Measurements from ENCODE around the gene GDPD5.

The GDPD5 gene

DNA sequence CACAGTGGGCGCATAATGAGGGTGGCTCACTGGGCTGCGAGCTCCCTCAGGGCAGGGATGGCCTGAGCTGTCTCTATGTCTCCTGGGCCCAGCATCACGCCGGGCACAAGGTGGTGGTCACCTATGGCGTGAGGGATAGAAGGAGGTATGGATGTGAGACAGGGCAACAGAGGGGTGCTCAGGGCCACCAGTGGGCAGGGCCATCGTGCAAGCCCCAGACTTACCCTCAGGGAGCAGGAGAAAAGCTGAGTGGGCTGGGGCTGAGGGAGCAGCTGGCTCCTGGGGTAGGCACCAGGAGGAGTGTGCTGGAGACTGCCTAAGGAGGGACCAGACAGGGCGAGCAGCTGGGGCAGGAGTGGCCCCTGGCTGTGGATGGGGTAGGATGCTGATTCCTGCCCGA is 58.4 kb downstream of the GDPD5 start:
- Histone ChIP-seq H3K4me3 (ENCODE audit: low read length in 2 of 2) (no peak overlapping the region), H3K27me3 (ENCODE audit: control insufficient read depth in 1 of 2, insufficient read depth in 2 of 2, low read length in 2 of 2) (no peaks in the 10 kb centered on the region), H3K4me1 (ENCODE audit: control insufficient read depth, insufficient read depth, low read length) (peaks cover 12% of the 10 kb centered on the region), H3K9me3 (ENCODE audit: control insufficient read depth in 2 of 2, low read length in 2 of 2) (no peaks in the 10 kb centered on the region), H3K9ac (ENCODE audit: low read length in 2 of 2) (no peak overlapping the region), H3K27ac (ENCODE audit: low read length) (no peak overlapping the region), H3K36me3 (ENCODE audit: control insufficient read depth in 2 of 2, insufficient read depth in 2 of 2, low read length in 2 of 2) (no peaks in the 10 kb centered on the region)

DNA sequence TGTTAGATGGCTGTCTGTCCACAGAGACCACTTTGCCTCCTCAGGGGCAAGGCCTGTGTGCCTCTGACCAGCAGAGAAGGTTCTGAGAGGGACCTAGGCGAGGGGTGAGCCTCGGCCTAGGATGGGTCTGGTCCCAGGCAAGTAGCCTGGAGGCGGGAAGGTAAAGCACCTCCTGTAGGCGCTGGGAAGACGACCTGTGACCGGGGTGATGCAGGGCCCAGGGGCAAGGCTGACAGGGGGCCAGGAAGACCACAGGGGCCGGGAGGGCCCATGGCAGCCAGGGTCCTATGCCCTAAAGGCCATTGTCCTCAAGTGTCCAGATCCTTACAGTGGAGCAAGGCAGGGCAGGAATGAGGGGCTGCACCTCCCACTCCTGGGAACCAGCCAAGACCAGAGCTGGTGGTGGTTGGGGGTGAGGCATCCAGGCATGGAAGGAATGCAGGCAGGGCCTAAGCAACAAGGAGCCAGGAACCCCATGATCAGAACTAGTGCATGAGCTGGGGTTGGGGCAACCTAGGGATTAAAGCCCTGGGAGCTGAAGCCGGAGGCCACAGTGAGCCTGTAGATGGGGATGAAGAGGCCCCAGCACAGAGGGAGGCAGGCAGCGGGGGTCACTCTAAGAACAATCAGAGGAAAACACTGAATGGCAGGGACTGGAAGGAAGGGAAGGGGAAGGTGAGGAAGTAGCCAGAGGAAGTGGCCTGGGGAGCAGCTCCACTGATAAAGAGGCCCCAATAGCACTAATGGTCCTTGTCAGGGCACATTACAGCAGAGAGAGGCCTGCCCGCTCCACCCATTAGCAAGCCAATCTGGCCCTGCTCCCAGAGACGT is 59.8 kb downstream of the GDPD5 start:
- Histone ChIP-seq H3K36me3 (ENCODE audit: control insufficient read depth in 2 of 2, insufficient read depth in 2 of 2, low read length in 2 of 2) (no peaks in the 10 kb centered on the region), H3K27ac (ENCODE audit: low read length) (no peak overlapping the region), H3K27me3 (ENCODE audit: control insufficient read depth in 1 of 2, insufficient read depth in 2 of 2, low read length in 2 of 2) (no peaks in the 10 kb centered on the region), H3K9me3 (ENCODE audit: control insufficient read depth in 2 of 2, low read length in 2 of 2) (no peaks in the 10 kb centered on the region), H3K9ac (ENCODE audit: low read length in 2 of 2) (no peak overlapping the region), H3K4me1 (ENCODE audit: control insufficient read depth, insufficient read depth, low read length) (peaks cover 12% of the 10 kb centered on the region), H3K4me3 (ENCODE audit: low read length in 2 of 2) (no peak overlapping the region)

DNA sequence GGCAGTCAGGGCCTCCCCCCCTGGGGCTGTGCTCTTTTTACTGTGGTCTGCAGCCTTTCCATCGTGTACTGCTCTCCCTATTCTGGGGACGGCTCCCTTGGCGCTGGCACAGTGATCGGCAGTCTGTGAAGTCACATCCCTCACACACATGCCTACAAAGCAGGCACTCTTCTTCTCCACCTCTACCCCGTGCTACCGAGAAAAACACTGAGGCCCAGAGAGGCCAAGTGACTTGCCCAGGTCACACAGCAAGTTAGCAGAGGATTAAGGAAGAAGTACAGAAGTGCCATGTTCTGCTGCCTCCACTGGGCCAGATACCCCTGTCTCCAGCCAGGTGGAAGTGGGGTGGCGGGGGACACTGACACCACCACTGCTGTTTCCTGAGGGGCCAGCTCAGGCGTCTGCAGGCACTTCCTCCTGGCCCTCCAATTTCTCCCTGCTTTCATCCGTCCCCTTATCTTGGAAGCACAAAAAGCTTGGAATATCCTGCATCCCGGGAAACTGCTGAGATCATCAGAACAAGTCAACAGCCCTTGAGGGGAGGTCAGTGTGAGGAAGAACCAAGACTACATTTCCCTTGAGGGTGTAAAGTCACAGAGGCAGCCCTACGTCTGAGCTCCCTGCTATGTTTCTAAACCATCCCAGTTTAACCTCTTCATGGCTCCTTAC is 62.5 kb downstream of the GDPD5 start:
- H3K4me3 ChIP-seq (ENCODE audit: low read length in 2 of 2): no peak overlapping the region
- no peaks in the 10 kb centered on the region for H3K36me3 ChIP-seq (ENCODE audit: control insufficient read depth in 2 of 2, insufficient read depth in 2 of 2, low read length in 2 of 2)
- H3K4me1 ChIP-seq (ENCODE audit: control insufficient read depth, insufficient read depth, low read length): peaks cover 5% of the 10 kb centered on the region
- no peak overlapping the region for H3K27ac ChIP-seq (ENCODE audit: low read length)
- H3K9ac ChIP-seq (ENCODE audit: low read length in 2 of 2): no peak overlapping the region
- H3K9me3 ChIP-seq (ENCODE audit: control insufficient read depth in 2 of 2, low read length in 2 of 2): no peaks in the 10 kb centered on the region
- no peaks in the 10 kb centered on the region for H3K27me3 ChIP-seq (ENCODE audit: control insufficient read depth in 1 of 2, insufficient read depth in 2 of 2, low read length in 2 of 2)

DNA sequence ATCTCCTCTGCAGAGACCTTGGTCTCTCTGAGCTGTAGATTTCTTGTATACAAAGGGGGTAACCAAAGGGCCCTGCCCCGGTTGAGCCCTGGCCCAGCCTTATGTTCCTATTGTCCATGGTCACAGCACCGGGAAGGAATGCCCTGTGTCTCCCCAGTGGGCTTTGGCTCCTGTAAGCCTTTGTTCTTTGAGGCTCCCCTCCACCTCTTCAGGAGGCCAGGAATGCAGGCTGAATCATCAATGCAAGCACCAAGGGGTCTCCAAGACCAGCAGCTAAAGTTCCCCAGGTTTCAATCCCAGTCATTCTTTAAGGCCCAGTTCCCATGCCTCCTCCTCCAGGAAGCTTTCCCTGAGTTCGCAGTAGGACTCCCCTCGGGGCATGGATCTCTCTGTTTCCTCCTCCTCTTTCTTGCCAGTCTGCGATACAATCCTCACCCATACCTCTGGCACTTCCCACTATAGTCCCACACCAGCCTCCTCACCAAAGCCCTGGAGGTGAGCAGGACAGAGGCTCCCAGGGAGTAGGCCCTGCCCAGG is 63.6 kb downstream of the GDPD5 start:
- H3K4me1 ChIP-seq (ENCODE audit: control insufficient read depth, insufficient read depth, low read length): peaks cover 5% of the 10 kb centered on the region
- H3K9me3 ChIP-seq (ENCODE audit: control insufficient read depth in 2 of 2, low read length in 2 of 2): no peaks in the 10 kb centered on the region
- peaks cover 0 to 2% of the 10 kb centered on the region in 2 donors for H3K36me3 ChIP-seq (ENCODE audit: control insufficient read depth in 2 of 2, insufficient read depth in 2 of 2, low read length in 2 of 2)
- H3K4me3 ChIP-seq (ENCODE audit: low read length in 2 of 2): no peak overlapping the region
- no peaks in the 10 kb centered on the region for H3K27me3 ChIP-seq (ENCODE audit: control insufficient read depth in 1 of 2, insufficient read depth in 2 of 2, low read length in 2 of 2)
- no peak overlapping the region for H3K27ac ChIP-seq (ENCODE audit: low read length)
- H3K9ac ChIP-seq (ENCODE audit: low read length in 2 of 2): no peak overlapping the region

- Histone ChIP-seq H3K4me3 (ENCODE audit: low read length in 2 of 2) (no peak overlapping the region), H3K27ac (ENCODE audit: low read length) (no peak overlapping the region), H3K27me3 (ENCODE audit: control insufficient read depth in 1 of 2, insufficient read depth in 2 of 2, low read length in 2 of 2) (no peaks in the 10 kb centered on the region), H3K4me1 (ENCODE audit: control insufficient read depth, insufficient read depth, low read length) (no peaks in the 10 kb centered on the region), H3K9ac (ENCODE audit: low read length in 2 of 2) (no peak overlapping the region), H3K9me3 (ENCODE audit: control insufficient read depth in 2 of 2, low read length in 2 of 2) (no peaks in the 10 kb centered on the region), H3K36me3 (ENCODE audit: control insufficient read depth in 2 of 2, insufficient read depth in 2 of 2, low read length in 2 of 2) (peaks cover 0 to 2% of the 10 kb centered on the region in 2 donors)
Observed at GRCh38 chr11:75461151-75461550, 64.6 kb downstream of the GDPD5 start.

DNA sequence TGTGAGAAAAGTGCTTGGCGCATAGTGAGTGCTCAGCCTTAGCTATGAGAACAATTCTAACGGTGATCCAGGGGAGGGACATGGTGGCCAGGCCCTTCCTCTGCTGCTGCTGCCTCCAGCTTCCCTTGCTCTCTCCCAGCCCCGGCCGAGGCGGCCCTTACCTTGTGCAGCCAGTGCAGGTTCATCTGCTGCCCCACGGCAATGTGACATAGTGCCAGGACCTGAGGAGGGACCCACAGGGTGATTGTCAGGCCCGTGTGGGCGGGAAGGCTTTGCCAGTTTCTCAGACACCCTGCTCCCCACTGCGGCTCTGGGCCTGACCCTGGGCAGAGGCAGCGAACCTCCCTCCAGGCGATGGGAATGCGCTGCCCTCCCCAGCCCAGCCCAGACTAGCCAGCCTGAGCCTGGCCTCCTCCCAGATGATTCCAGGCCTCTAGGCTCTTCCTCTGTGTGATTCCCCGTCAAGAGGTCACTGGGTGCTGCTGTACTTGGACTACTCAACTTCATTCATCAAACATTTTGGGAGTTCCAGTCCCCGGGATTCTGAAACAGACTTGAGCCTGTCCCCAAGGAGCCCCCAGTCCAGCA is 69.1 kb downstream of the GDPD5 start:
- no peak overlapping the region for H3K9ac ChIP-seq (ENCODE audit: low read length in 2 of 2)
- H3K36me3 ChIP-seq (ENCODE audit: control insufficient read depth in 2 of 2, insufficient read depth in 2 of 2, low read length in 2 of 2): peaks cover 0 to 2% of the 10 kb centered on the region in 2 donors
- H3K4me3 ChIP-seq (ENCODE audit: low read length in 2 of 2): no peak overlapping the region
- no peak overlapping the region for H3K27ac ChIP-seq (ENCODE audit: low read length)
- H3K27me3 ChIP-seq (ENCODE audit: control insufficient read depth in 1 of 2, insufficient read depth in 2 of 2, low read length in 2 of 2): peaks cover 0 to 2% of the 10 kb centered on the region in 2 donors
- no peaks in the 10 kb centered on the region for H3K4me1 ChIP-seq (ENCODE audit: control insufficient read depth, insufficient read depth, low read length)
- no peaks in the 10 kb centered on the region for H3K9me3 ChIP-seq (ENCODE audit: control insufficient read depth in 2 of 2, low read length in 2 of 2)

GRCh38 chr11:75454987-75455386 is 70.8 kb downstream of the GDPD5 start:
- H3K9me3 ChIP-seq (ENCODE audit: control insufficient read depth in 2 of 2, low read length in 2 of 2): no peaks in the 10 kb centered on the region
- H3K36me3 ChIP-seq (ENCODE audit: control insufficient read depth in 2 of 2, insufficient read depth in 2 of 2, low read length in 2 of 2): peaks cover 0 to 2% of the 10 kb centered on the region in 2 donors
- no peak overlapping the region for H3K27ac ChIP-seq (ENCODE audit: low read length)
- H3K27me3 ChIP-seq (ENCODE audit: control insufficient read depth in 1 of 2, insufficient read depth in 2 of 2, low read length in 2 of 2): peaks cover 0 to 12% of the 10 kb centered on the region in 2 donors
- H3K4me1 ChIP-seq (ENCODE audit: control insufficient read depth, insufficient read depth, low read length): no peaks in the 10 kb centered on the region
- no peak overlapping the region for H3K4me3 ChIP-seq (ENCODE audit: low read length in 2 of 2)
- no peak overlapping the region for H3K9ac ChIP-seq (ENCODE audit: low read length in 2 of 2)

DNA sequence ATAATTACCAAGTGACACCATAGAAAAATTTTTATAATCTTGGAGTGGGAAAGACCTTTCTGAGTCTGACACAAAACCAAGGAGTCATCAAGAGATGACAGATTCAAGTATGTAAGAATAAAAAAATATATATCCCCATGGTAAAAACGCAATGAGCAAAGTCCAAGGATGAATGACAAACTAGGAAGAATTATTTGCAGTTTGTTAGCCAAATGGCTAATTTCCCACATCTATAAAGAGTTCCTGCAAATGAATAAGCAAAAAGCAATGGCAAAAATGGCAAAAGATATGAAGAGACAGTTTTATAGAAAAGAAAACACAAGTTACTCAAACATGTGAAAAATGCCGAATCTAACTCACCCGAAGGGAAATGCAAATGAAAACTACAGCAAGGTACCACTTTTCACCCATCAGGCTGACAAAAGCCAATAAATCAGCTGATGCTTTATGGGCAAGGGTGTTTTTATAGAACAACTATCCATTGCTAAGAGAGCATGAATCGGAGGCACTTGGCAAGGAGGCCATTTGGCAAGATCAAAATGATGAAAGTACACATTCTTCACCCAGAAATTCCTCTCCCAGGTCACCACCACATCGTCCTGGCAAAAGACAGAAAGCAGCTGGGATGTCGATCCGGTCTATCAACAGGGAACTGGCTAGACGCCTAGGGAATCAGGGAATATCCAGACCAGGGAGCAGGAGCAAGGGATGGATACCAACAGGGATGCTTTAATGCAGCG is 71.7 kb downstream of the GDPD5 start:
- Histone ChIP-seq H3K4me3 (ENCODE audit: low read length in 2 of 2) (no peak overlapping the region), H3K9ac (ENCODE audit: low read length in 2 of 2) (no peak overlapping the region), H3K27ac (ENCODE audit: low read length) (no peak overlapping the region), H3K36me3 (ENCODE audit: control insufficient read depth in 2 of 2, insufficient read depth in 2 of 2, low read length in 2 of 2) (peaks cover 0 to 2% of the 10 kb centered on the region in 2 donors), H3K9me3 (ENCODE audit: control insufficient read depth in 2 of 2, low read length in 2 of 2) (no peaks in the 10 kb centered on the region), H3K27me3 (ENCODE audit: control insufficient read depth in 1 of 2, insufficient read depth in 2 of 2, low read length in 2 of 2) (peaks cover 0 to 12% of the 10 kb centered on the region in 2 donors), H3K4me1 (ENCODE audit: control insufficient read depth, insufficient read depth, low read length) (no peaks in the 10 kb centered on the region)

DNA sequence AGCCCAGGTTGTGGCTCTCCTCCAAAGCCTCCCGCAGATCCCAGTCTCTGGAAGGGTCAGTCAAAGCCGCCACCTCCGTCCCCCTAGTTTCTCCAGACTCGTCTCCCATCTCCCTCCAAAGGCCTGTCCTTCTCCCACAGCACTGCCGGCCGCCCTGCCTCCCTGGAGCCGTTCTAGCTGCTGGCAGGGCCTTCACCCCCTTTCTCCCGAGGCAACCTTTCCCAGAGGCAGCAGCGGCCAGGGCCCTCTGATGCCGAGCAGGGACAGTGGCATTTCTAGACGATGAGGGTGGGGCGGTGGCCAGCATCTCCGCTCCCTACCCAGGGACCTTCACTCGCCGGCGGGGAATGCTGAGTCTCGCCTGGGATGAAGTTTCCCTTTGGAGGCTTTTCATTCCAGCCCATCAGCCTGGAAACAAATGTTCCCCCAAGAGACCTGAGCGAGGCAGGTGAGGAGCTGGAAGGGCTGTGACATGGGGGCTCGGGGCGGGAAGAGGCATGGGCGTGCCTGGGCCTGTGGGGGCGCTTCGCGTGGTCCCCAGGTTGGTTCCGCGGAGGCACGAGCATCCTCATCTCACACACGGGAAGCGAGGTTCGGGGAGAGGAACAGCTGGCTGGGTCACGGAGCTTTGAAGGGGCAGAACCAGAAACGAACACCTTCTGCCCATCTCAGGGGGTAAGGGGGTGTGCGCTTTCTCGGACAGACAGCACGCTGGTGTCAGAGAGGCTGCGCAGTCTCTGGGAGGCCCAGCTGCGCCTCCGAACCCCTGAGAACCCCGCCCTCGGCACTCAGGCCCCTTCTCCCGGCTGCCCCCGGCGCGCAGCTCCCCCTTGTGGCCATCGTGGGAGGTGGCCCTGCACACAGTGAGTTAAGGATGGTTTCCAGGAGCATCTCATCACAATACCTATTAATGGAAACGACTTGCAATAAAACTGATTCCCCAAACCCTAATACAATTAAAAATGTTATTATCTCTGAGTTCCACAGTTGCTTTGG is 74.6 kb downstream of the GDPD5 start:
- H3K36me3 ChIP-seq (ENCODE audit: control insufficient read depth in 2 of 2, insufficient read depth in 2 of 2, low read length in 2 of 2): no peaks in the 10 kb centered on the region
- H3K9ac ChIP-seq (ENCODE audit: low read length in 2 of 2): no peak overlapping the region
- H3K9me3 ChIP-seq (ENCODE audit: control insufficient read depth in 2 of 2, low read length in 2 of 2): no peaks in the 10 kb centered on the region
- H3K4me3 ChIP-seq (ENCODE audit: low read length in 2 of 2): no peak overlapping the region
- peaks cover 0 to 12% of the 10 kb centered on the region in 2 donors for H3K27me3 ChIP-seq (ENCODE audit: control insufficient read depth in 1 of 2, insufficient read depth in 2 of 2, low read length in 2 of 2)
- H3K4me1 ChIP-seq (ENCODE audit: control insufficient read depth, insufficient read depth, low read length): no peaks in the 10 kb centered on the region
- H3K27ac ChIP-seq (ENCODE audit: low read length): no peak overlapping the region

Measured in stomach smooth muscle (tissue), 2 donors.